SK-N-MC (cell line): ENCODE results near the gene KRTAP10-6.

ENCODE experiments used
- EZH2 ChIP-seq: fragments of 200-600 bp; sonication (generic); IDR thresholded peaks from one replicate; pipeline ENCODE4 v1.6.1; 2017; ENCODE audit warnings: antibody characterized with exemption
- FOXP2 ChIP-seq: optimal IDR thresholded peaks from 2 replicates; pipeline ENCODE3; 2011; ENCODE audit warnings: mild to moderate bottlenecking, moderate library complexity; ENCODE audit not compliant: insufficient read depth; ENCODE audit errors: extremely low read length, control extremely low read depth
- POLR2AphosphoS5 ChIP-seq: IDR thresholded peaks from 2 replicates; pipeline ENCODE4 v1.6.1; 2012; ENCODE audit warnings: mild to moderate bottlenecking, low read depth, low read length, borderline replicate concordance

GRCh38 chr21:44568667-44569556 lies 23.4 kb downstream of the KRTAP10-6 start:
- TF ChIP-seq EZH2 (no peak), POLR2AphosphoS5 (no peak), FOXP2 (no peak)
